ENCODE results near the gene HERC2.

DNA sequence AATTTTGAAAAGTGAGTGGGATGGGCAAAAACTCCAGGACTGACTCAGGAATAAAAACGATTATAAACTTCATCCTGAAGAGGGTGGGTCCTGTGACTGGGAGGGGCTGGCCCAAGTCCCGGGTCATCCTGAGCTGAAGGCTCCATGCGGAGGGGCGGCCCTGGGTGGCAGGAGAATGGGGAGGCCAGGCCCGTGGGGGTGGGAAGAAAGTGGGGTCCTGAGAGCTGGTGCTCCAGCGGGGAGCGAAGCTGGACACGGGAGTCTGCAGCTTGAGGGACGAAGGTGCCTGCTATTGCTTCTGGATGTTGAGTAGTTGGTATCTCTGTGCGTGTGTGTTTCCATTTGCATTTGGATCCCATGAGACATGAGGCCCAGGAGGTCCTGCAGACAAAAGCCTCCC is 218.1 kb downstream of the HERC2 start:
- TF ChIP-seq, protein P1, sequence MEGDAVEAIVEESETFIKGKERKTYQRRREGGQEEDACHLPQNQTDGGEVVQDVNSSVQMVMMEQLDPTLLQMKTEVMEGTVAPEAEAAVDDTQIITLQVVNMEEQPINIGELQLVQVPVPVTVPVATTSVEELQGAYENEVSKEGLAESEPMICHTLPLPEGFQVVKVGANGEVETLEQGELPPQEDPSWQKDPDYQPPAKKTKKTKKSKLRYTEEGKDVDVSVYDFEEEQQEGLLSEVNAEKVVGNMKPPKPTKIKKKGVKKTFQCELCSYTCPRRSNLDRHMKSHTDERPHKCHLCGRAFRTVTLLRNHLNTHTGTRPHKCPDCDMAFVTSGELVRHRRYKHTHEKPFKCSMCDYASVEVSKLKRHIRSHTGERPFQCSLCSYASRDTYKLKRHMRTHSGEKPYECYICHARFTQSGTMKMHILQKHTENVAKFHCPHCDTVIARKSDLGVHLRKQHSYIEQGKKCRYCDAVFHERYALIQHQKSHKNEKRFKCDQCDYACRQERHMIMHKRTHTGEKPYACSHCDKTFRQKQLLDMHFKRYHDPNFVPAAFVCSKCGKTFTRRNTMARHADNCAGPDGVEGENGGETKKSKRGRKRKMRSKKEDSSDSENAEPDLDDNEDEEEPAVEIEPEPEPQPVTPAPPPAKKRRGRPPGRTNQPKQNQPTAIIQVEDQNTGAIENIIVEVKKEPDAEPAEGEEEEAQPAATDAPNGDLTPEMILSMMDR (conservative IDR thresholded peaks at IDR 0.05; ENCODE audit: low read depth, low read length): no peak
- no peak for TF ChIP-seq FOS (IDR thresholded peaks at IDR 0.05; ENCODE audit: low read depth, low read length)
- no peak for TF ChIP-seq CEBPB (IDR thresholded peaks at IDR 0.05; ENCODE audit: low read depth, low read length)
- TF ChIP-seq RAD21 (IDR thresholded peaks at IDR 0.05; ENCODE audit: low read length): no peak
- TF ChIP-seq, protein P2, sequence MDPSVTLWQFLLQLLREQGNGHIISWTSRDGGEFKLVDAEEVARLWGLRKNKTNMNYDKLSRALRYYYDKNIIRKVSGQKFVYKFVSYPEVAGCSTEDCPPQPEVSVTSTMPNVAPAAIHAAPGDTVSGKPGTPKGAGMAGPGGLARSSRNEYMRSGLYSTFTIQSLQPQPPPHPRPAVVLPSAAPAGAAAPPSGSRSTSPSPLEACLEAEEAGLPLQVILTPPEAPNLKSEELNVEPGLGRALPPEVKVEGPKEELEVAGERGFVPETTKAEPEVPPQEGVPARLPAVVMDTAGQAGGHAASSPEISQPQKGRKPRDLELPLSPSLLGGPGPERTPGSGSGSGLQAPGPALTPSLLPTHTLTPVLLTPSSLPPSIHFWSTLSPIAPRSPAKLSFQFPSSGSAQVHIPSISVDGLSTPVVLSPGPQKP (IDR thresholded peaks at IDR 0.05; ENCODE audit: borderline replicate concordance, low read depth, low read length): no peak
- no peak for TF ChIP-seq POLR2A (IDR thresholded peaks at IDR 0.05; ENCODE audit: low read depth, low read length)
- no peak for TF ChIP-seq MAFK (IDR thresholded peaks at IDR 0.05; ENCODE audit: low read depth, low read length)
- no peak for TF ChIP-seq NFE2L2 (IDR thresholded peaks at IDR 0.05; ENCODE audit: low read depth, low read length)
- TF ChIP-seq, protein P3, sequence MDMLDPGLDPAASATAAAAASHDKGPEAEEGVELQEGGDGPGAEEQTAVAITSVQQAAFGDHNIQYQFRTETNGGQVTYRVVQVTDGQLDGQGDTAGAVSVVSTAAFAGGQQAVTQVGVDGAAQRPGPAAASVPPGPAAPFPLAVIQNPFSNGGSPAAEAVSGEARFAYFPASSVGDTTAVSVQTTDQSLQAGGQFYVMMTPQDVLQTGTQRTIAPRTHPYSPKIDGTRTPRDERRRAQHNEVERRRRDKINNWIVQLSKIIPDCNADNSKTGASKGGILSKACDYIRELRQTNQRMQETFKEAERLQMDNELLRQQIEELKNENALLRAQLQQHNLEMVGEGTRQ (IDR thresholded peaks at IDR 0.05; ENCODE audit: low read depth, low read length): no peak
- TF ChIP-seq MXI1 (IDR thresholded peaks at IDR 0.05; ENCODE audit: borderline replicate concordance, low read depth, low read length): no peak
- TF ChIP-seq BHLHE40 (IDR thresholded peaks at IDR 0.05; ENCODE audit: low read depth, low read length): no peak
- TF ChIP-seq RFX5 (IDR thresholded peaks at IDR 0.05; ENCODE audit: low read depth, low read length): no peak
- no peak for TF ChIP-seq CHD1 (IDR thresholded peaks at IDR 0.05; ENCODE audit: low read depth, low read length)
- TF ChIP-seq MAZ (IDR thresholded peaks at IDR 0.05; ENCODE audit: borderline replicate concordance, low read depth, low read length): no peak
